ENCODE measurements around the gene OBP2B. TPM values are rescaled to one million over a fixed set of nuclear protein-coding genes. Genes with fewer than 3 reads are reported as not detected.

OBP2B gene
- total RNA-seq, 1 experiment from 2014 or later, result not detected

DNA sequence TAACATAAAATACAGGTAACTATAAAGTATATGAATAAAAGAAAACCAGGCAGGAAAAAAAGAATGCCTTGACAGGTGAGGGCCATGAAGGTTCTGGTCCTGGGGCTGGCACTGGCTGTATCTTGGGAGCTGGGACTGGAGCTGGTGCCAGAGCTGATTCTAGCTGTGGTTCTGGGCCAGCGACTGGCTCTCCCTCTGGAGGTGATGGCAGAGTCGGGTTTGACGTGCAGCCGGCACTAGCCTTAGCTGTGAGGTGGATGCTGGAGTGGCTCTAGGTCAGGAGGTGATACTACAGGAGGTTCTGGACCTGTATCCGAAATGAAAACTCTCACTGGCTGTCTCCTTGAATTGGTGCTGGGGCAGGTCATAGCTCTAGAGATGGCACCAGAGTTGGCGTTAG is 22.3 kb downstream of the OBP2B start:
- no peak for DNase-seq (ENCODE audit: low read depth, low spot score)
- Histone ChIP-seq H3K36me3 (ENCODE audit: control insufficient read depth, insufficient read depth, low read length) (no peaks in the 10 kb centered on the region), H3K27ac (ENCODE audit: low read length) (no peak overlapping the region), H3K9me3 (ENCODE audit: control insufficient read depth, insufficient read depth, low read depth, low read length) (no peaks in the 10 kb centered on the region), H3K4me1 (ENCODE audit: control insufficient read depth, insufficient read depth, low read length) (no peaks in the 10 kb centered on the region), H3K4me3 (ENCODE audit: low read depth in 2 of 2, low read length in 2 of 2) (no peak overlapping the region), H3K27me3 (ENCODE audit: control insufficient read depth, insufficient read depth, low read length) (no peaks in the 10 kb centered on the region; the same call in 1 of the 2 replicates)
- ChIA-PET POLR2A (no interaction called here), CTCF (interaction anchor here (0.6 to 3.0 kb wide), 3 partner anchors 52 to 169 kb away, joined by 3 to 17 read pairs (median 3); no protein-coding TSS in a partner anchor)
- no peak for ATAC-seq
- TF ChIP-seq, protein P1, sequence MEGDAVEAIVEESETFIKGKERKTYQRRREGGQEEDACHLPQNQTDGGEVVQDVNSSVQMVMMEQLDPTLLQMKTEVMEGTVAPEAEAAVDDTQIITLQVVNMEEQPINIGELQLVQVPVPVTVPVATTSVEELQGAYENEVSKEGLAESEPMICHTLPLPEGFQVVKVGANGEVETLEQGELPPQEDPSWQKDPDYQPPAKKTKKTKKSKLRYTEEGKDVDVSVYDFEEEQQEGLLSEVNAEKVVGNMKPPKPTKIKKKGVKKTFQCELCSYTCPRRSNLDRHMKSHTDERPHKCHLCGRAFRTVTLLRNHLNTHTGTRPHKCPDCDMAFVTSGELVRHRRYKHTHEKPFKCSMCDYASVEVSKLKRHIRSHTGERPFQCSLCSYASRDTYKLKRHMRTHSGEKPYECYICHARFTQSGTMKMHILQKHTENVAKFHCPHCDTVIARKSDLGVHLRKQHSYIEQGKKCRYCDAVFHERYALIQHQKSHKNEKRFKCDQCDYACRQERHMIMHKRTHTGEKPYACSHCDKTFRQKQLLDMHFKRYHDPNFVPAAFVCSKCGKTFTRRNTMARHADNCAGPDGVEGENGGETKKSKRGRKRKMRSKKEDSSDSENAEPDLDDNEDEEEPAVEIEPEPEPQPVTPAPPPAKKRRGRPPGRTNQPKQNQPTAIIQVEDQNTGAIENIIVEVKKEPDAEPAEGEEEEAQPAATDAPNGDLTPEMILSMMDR (IDR thresholded peaks at IDR 0.05), result no peak
- TF ChIP-seq, protein P2, sequence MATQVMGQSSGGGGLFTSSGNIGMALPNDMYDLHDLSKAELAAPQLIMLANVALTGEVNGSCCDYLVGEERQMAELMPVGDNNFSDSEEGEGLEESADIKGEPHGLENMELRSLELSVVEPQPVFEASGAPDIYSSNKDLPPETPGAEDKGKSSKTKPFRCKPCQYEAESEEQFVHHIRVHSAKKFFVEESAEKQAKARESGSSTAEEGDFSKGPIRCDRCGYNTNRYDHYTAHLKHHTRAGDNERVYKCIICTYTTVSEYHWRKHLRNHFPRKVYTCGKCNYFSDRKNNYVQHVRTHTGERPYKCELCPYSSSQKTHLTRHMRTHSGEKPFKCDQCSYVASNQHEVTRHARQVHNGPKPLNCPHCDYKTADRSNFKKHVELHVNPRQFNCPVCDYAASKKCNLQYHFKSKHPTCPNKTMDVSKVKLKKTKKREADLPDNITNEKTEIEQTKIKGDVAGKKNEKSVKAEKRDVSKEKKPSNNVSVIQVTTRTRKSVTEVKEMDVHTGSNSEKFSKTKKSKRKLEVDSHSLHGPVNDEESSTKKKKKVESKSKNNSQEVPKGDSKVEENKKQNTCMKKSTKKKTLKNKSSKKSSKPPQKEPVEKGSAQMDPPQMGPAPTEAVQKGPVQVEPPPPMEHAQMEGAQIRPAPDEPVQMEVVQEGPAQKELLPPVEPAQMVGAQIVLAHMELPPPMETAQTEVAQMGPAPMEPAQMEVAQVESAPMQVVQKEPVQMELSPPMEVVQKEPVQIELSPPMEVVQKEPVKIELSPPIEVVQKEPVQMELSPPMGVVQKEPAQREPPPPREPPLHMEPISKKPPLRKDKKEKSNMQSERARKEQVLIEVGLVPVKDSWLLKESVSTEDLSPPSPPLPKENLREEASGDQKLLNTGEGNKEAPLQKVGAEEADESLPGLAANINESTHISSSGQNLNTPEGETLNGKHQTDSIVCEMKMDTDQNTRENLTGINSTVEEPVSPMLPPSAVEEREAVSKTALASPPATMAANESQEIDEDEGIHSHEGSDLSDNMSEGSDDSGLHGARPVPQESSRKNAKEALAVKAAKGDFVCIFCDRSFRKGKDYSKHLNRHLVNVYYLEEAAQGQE (IDR thresholded peaks at IDR 0.05; ENCODE audit: insufficient read depth in 1 of 2, low read depth in 2 of 2, low read length in 1 of 2), result no peak
- TF ChIP-seq TCF7L2 (IDR thresholded peaks at IDR 0.05; ENCODE audit: low read depth, low read length) (no peak), SIN3A (IDR thresholded peaks at IDR 0.05; ENCODE audit: borderline replicate concordance, insufficient read depth, low read depth, low read length) (no peak), POLR2AphosphoS5 (IDR thresholded peaks at IDR 0.05; ENCODE audit: low read depth, low read length) (no peak)
- in situ Hi-C loops (cut with HindIII; ENCODE audit: low pct_unique_long_range_greater_than_20kb, low sequenced_read_pairs) (no loop called here), intact Hi-C loops (cut with micrococcal nuclease; ENCODE audit: unreplicated experiment) (loop anchor here (2.0 kb wide), 1 partner anchor 142 kb away; no protein-coding TSS in a partner anchor)
- no TSS peak for BruUV-seq (replicated peaks)

DNA sequence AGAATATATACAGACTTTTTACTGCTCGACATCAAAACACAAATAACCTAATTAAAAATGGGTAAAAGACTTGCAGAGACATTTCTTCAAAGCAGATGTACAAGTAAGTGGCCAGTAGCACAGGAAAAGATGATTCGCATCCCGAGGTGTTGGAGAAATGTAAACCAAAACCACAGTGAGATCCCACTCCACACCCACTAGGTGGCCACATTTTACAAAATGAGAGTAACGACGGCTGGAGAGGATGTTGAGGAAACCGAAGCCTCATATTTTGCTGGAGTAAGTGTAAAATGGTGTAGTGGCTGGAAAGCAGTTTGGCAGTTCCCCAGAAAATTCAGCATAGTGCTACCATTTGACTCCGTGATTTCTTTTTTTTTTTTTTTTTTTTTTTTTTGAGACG is 24.1 kb downstream of the OBP2B start:
- CTCF ChIA-PET, result interaction anchor here (0.6 to 1.4 kb wide), 3 partner anchors 55 to 275 kb away, joined by 4 to 17 read pairs (median 6); partner anchors contain the start of gene CACFD1
- TF ChIP-seq, protein P1 (IDR thresholded peaks at IDR 0.05), result peak; percentile 70
- TF ChIP-seq SIN3A (IDR thresholded peaks at IDR 0.05; ENCODE audit: borderline replicate concordance, insufficient read depth, low read depth, low read length), result no peak
- in situ Hi-C loops (cut with HindIII; ENCODE audit: low pct_unique_long_range_greater_than_20kb, low sequenced_read_pairs), result no loop called here
- H3K27me3 ChIP-seq (ENCODE audit: control insufficient read depth, insufficient read depth, low read length), result no peaks in the 10 kb centered on the region; the same call in 1 of the 2 replicates
- H3K4me3 ChIP-seq (ENCODE audit: low read depth in 2 of 2, low read length in 2 of 2), result no peak overlapping the region
- H3K9me3 ChIP-seq (ENCODE audit: control insufficient read depth, insufficient read depth, low read depth, low read length), result no peaks in the 10 kb centered on the region
- BruUV-seq (replicated peaks), result no TSS peak
- no peaks in the 10 kb centered on the region for H3K36me3 ChIP-seq (ENCODE audit: control insufficient read depth, insufficient read depth, low read length)
- DNase-seq (ENCODE audit: low read depth, low spot score), result peak; percentile 27
- H3K4me1 ChIP-seq (ENCODE audit: control insufficient read depth, insufficient read depth, low read length), result no peaks in the 10 kb centered on the region
- ATAC-seq, result peak; percentile 75; the same call in 1 of the 2 replicates
- POLR2A ChIA-PET, result no interaction called here
- H3K27ac ChIP-seq (ENCODE audit: low read length), result no peak overlapping the region
- intact Hi-C loops (cut with micrococcal nuclease; ENCODE audit: unreplicated experiment), result no loop called here

All from Panc1 (cell line).